B cell (primary cell): Measurements from ENCODE around the gene NSMCE3. TPM values are rescaled to one million over a fixed set of nuclear protein-coding genes. Genes with fewer than 3 reads are reported as not detected.

Experiments
- ATAC-seq: fragments of 200-7000 bp; cut with Tn5 transposase; one replicate; pipeline ENCODE4 v1.10.0; 2021; ENCODE audit warnings: low read depth, mild to moderate bottlenecking, moderate number of reproducible peaks, moderate library complexity
- CTCF ChIA-PET: fragments of 350-600 bp; sonication (Branson Sonifier 250); formaldehyde crosslinking; loops from one replicate; lab custom pipeline; 2021; ENCODE audit warnings: antibody characterized with exemption, inconsistent platforms; lab: Charles Lee
- POLR2A ChIA-PET: fragments of 350-600 bp; sonication (Branson Sonifier 250); formaldehyde crosslinking; loops from one replicate; lab custom pipeline; 2021; ENCODE audit warnings: antibody characterized with exemption; lab: Charles Lee
- DNase-seq: peaks from one replicate; pipeline ENCODE4 v3.0.0; 2013
- H2AFZ ChIP-seq: 2 replicates; pipeline ENCODE4 v1.6.1; 2012; ENCODE audit warnings: mild to moderate bottlenecking, low read depth, low read length; ENCODE audit not compliant: insufficient read depth, poor library complexity, severe bottlenecking
- H3K27ac ChIP-seq, 2 donors: 1 replicate in 1 of 2; 2 replicates in 1 of 2; pipeline ENCODE4 v1.5.1; 2012 to 2013; ENCODE audit warnings: low read length in 2 of 2, mild to moderate bottlenecking in 2 of 2, moderate library complexity in 1 of 2
- H3K27me3 ChIP-seq, 4 experiments: fragments of 200-600 bp in 1 of 4; sonication (generic) in 1 of 4; replicated peaks in 1 of 4; 1 replicate in 2 of 4; 2 replicates in 2 of 4; pipeline versions ENCODE4 v1.6.1 to v1.7.0; 2013 to 2016; ENCODE audit warnings: low read length in 3 of 4, mild to moderate bottlenecking in 2 of 4, mixed read lengths in 1 of 4, moderate library complexity in 1 of 4; ENCODE audit not compliant: insufficient read depth in 4 of 4, control insufficient read depth in 3 of 4; ENCODE audit errors: control extremely low read depth in 1 of 4
- H3K36me3 ChIP-seq, 2 experiments: replicated peaks in 1 of 2; 1 replicate in 1 of 2; 2 replicates in 1 of 2; pipeline versions ENCODE4 v1.6.1 to v1.7.1; 2013; ENCODE audit warnings: low read length in 1 of 2; ENCODE audit not compliant: insufficient read depth in 2 of 2, control insufficient read depth in 1 of 2; ENCODE audit errors: control extremely low read depth in 1 of 2, extremely low read depth in 1 of 2
- H3K4me1 ChIP-seq, 2 donors: fragments of 200-600 bp in 1 of 2; sonication (generic) in 1 of 2; 1 replicate in 1 of 2; 2 replicates in 1 of 2; pipeline versions ENCODE4 v1.5.1 to v1.6.1; 2013 to 2017; ENCODE audit warnings: low read length in 2 of 2; ENCODE audit not compliant: control insufficient read depth in 2 of 2, insufficient read depth in 2 of 2
- H3K4me2 ChIP-seq: replicated peaks from 2 replicates; pipeline ENCODE3; 2012; ENCODE audit warnings: mild to moderate bottlenecking, low read depth, low read length; ENCODE audit not compliant: poor library complexity, severe bottlenecking
- H3K4me3 ChIP-seq, 5 experiments: fragments of 200-600 bp in 1 of 5; sonication (generic) in 1 of 5; 1 replicate in 3 of 5; 2 replicates in 2 of 5; pipeline versions ENCODE4 v1.5.1 to v1.7.0; 2011 to 2016; ENCODE audit warnings: low read length in 4 of 5, mild to moderate bottlenecking in 4 of 5, low read depth in 2 of 5, control low read depth in 1 of 5, moderate library complexity in 1 of 5; ENCODE audit not compliant: insufficient read depth in 1 of 5; ENCODE audit errors: control extremely low read depth in 1 of 5, extremely low read depth in 1 of 5
- H3K79me2 ChIP-seq: fragments of 200-600 bp; sonication (generic); one replicate; pipeline ENCODE4 v1.6.0; 2016; ENCODE audit warnings: low read length; ENCODE audit not compliant: control insufficient read depth, insufficient read depth
- H3K9ac ChIP-seq: fragments of 200-600 bp; sonication (generic); 2 replicates; pipeline ENCODE4 v1.6.1; 2017; ENCODE audit warnings: mild to moderate bottlenecking, low read length, moderate library complexity
- H3K9me3 ChIP-seq, 3 donors: one replicate each; pipeline versions ENCODE4 v1.6.1 to v1.7.1; 2013; ENCODE audit warnings: low read length in 2 of 3; ENCODE audit not compliant: control insufficient read depth in 2 of 3, insufficient read depth in 1 of 3; ENCODE audit errors: control extremely low read depth in 1 of 3
- H4K20me1 ChIP-seq: 2 replicates; pipeline ENCODE4 v1.6.0; 2012; ENCODE audit warnings: mild to moderate bottlenecking, low read length; ENCODE audit not compliant: insufficient read depth, control insufficient read depth, poor library complexity, severe bottlenecking
- H3K27ac Mint-ChIP-seq: one replicate; pipeline ENCODE4 v1.8.0; 2021; ENCODE audit warnings: mixed read lengths
- H3K27me3 Mint-ChIP-seq: one replicate; pipeline ENCODE4 v1.8.0; 2021; ENCODE audit warnings: mixed read lengths
- H3K4me1 Mint-ChIP-seq: one replicate; pipeline ENCODE4 v1.8.0; 2021; ENCODE audit warnings: mixed read lengths
- H3K4me3 Mint-ChIP-seq: one replicate; pipeline ENCODE4 v1.8.0; 2021; ENCODE audit warnings: mixed read lengths
- H3K9me3 Mint-ChIP-seq: one replicate; pipeline ENCODE4 v1.8.0; 2022; ENCODE audit warnings: mixed read lengths; ENCODE audit not compliant: insufficient read depth
- EZH2 ChIP-seq: IDR thresholded peaks from 2 replicates; pipeline ENCODE4 v1.6.1; 2012; ENCODE audit warnings: borderline replicate concordance, low read depth, mild to moderate bottlenecking, moderate library complexity, low read length; ENCODE audit not compliant: insufficient read depth, poor library complexity, severe bottlenecking
- WGBS: methylation state at CpG from one replicate; pipeline ENCODE4 v1.1.5; 2013; ENCODE audit warnings: missing lambda C conversion rate; ENCODE audit not compliant: insufficient coverage; 5-methylcytosine and 5-hydroxymethylcytosine counted together
- intact Hi-C: fragments of 100-400 bp; cut with micrococcal nuclease; formaldehyde crosslinking; loops from one replicate; pipeline ENCODE4 v1.10.0; 2022
- polyA plus RNA-seq: library from polyadenylated mRNA; depleted of rRNA; stranded (reverse); fragments of >200 nt; gene quantifications from 2 replicates; pipeline ENCODE4 v1.2.3, GENCODE V29; 2012
- total RNA-seq, 2 donors: library from RNA; stranded (reverse); fragments of 120-200 nt in 1 of 2; gene quantifications; 1 replicate in 1 of 2; 2 replicates in 1 of 2; pipeline versions ENCODE4 v1.2.3 to v1.2.4, GENCODE V29; 2013 to 2022
- TF ChIP-seq, protein P1 (sequence below): fragments of 200-600 bp; IDR thresholded peaks from one replicate; pipeline ENCODE4 v1.8.0; 2022; ENCODE audit warnings: antibody characterized with exemption, mild to moderate bottlenecking

NSMCE3 gene
- total and polyA plus RNA-seq, 2 donors (not counting 1 experiment from before 2014, with no cell fraction given): 16.8 to 26.9 TPM

DNA sequence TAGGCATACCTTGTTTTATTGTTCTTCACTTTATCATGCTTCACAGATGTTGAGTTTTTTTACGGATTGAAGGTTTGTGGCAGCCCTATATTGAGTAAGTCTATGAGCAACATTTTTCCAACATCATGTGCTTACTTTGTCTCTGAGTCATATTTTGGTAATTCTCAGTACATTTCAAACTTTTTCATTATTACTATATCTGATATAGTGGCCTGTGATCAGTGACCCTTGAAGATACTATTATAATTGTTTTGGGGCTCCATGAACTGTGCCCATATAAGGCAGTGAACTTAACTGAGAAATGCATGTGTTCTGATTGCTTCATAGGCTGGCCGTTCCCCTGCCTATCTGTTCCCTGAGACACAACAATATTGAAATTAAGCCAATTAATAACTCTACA is 42.8 kb upstream of the NSMCE3 start:
- Histone ChIP-seq H3K4me2 (no peak overlapping the region), H3K9me3 (peaks cover 0 to 6% (median 0%) of the 10 kb centered on the region in 3 donors), H4K20me1 (no peaks in the 10 kb centered on the region), H3K4me3 (no peak overlapping the region), H3K9ac (no peak overlapping the region), H2AFZ (no peak overlapping the region), H3K79me2 (no peaks in the 10 kb centered on the region), H3K4me1 (peaks cover 10 to 14% of the 10 kb centered on the region in 2 donors), H3K27me3 (no peaks in the 10 kb centered on the region), H3K36me3 (no peaks in the 10 kb centered on the region), H3K27ac (no peak overlapping the region)
- no peaks in the 10 kb centered on the region for H3K9me3 Mint-ChIP-seq
- no peak overlapping the region for H3K4me3 Mint-ChIP-seq
- no peak overlapping the region for H3K27ac Mint-ChIP-seq
- no peak for ATAC-seq
- no peak for DNase-seq
- ChIA-PET POLR2A (no interaction called here), CTCF (interaction anchor here (0.6 kb wide), 1 partner anchor 554 kb away, joined by 3 read pairs; no protein-coding TSS in a partner anchor)
- no peaks in the 10 kb centered on the region for H3K27me3 Mint-ChIP-seq
- intact Hi-C loops: no loop called here
- H3K4me1 Mint-ChIP-seq: peaks cover 25% of the 10 kb centered on the region
- TF ChIP-seq EZH2: no peak
- TF ChIP-seq, protein P1, sequence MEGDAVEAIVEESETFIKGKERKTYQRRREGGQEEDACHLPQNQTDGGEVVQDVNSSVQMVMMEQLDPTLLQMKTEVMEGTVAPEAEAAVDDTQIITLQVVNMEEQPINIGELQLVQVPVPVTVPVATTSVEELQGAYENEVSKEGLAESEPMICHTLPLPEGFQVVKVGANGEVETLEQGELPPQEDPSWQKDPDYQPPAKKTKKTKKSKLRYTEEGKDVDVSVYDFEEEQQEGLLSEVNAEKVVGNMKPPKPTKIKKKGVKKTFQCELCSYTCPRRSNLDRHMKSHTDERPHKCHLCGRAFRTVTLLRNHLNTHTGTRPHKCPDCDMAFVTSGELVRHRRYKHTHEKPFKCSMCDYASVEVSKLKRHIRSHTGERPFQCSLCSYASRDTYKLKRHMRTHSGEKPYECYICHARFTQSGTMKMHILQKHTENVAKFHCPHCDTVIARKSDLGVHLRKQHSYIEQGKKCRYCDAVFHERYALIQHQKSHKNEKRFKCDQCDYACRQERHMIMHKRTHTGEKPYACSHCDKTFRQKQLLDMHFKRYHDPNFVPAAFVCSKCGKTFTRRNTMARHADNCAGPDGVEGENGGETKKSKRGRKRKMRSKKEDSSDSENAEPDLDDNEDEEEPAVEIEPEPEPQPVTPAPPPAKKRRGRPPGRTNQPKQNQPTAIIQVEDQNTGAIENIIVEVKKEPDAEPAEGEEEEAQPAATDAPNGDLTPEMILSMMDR: no peak
- no CpG with 5 or more reads among the region's 2 CpGs for WGBS

DNA sequence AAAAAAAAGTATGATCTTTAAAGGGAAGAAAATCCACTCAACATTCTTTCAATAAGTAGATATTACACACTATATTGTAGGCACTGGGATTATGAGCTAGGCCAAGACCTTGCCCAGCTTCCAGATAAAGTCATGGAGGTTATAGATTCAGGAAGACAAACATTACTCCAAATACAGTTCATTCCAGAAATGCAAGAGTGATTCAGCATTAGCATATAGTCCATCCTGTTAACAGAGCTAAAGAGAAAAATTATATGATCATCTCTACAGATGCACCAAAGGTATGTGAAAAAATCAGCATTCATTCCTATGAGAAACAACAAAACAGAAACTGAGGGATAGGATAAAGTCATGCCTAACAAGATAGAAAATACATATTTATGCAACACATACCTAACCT is 42.1 kb upstream of the NSMCE3 start:
- Histone ChIP-seq H3K79me2 (no peaks in the 10 kb centered on the region), H3K36me3 (no peaks in the 10 kb centered on the region), H3K27me3 (no peaks in the 10 kb centered on the region), H3K9ac (no peak overlapping the region), H3K4me1 (peaks cover 10 to 14% of the 10 kb centered on the region in 2 donors), H3K4me2 (no peak overlapping the region), H2AFZ (no peak overlapping the region), H3K27ac (no peak overlapping the region), H3K4me3 (no peak overlapping the region), H3K9me3 (peaks cover 0 to 6% (median 0%) of the 10 kb centered on the region in 3 donors), H4K20me1 (no peaks in the 10 kb centered on the region)
- Mint-ChIP-seq H3K9me3 (no peaks in the 10 kb centered on the region), H3K4me3 (no peak overlapping the region), H3K27me3 (no peaks in the 10 kb centered on the region), H3K27ac (no peak overlapping the region), H3K4me1 (peaks cover 25% of the 10 kb centered on the region)
- DNase-seq (no peak), ATAC-seq (no peak)
- CTCF ChIA-PET: no interaction called here
- TF ChIP-seq EZH2: no peak
- TF ChIP-seq, protein P1: no peak
- POLR2A ChIA-PET: no interaction called here
- intact Hi-C loops: no loop called here
